Neutrophil (primary cell): Measurements from ENCODE around the gene TSGA10.
A peak's percentile ranks its signal among the peaks of the same experiment; 100 is the strongest.

ENCODE experiments used
- H3K27ac ChIP-seq: fragments of 200-600 bp; sonication (generic); 2 replicates; pipeline ENCODE4 v1.5.1; 2016; ENCODE audit warnings: mild to moderate bottlenecking, moderate library complexity
- H3K27me3 ChIP-seq: fragments of 200-600 bp; sonication (generic); 2 replicates; pipeline ENCODE4 v1.6.0; 2016; ENCODE audit warnings: mild to moderate bottlenecking
- H3K36me3 ChIP-seq: fragments of 200-600 bp; sonication (generic); 2 replicates; pipeline ENCODE4 v1.5.1; 2017
- H3K4me1 ChIP-seq, 2 experiments: fragments of 200-600 bp in 1 of 2; sonication (generic) in 1 of 2; 1 replicate in 1 of 2; 2 replicates in 1 of 2; pipeline versions ENCODE4 v1.5.1 to v1.6.1; 2013 to 2016; ENCODE audit warnings: low read depth in 1 of 2, low read length in 1 of 2, mild to moderate bottlenecking in 1 of 2, moderate library complexity in 1 of 2; ENCODE audit not compliant: control insufficient read depth in 1 of 2, insufficient read depth in 1 of 2
- H3K4me3 ChIP-seq, 2 experiments: fragments of 200-600 bp in 1 of 2; sonication (generic) in 1 of 2; 1 replicate in 1 of 2; 2 replicates in 1 of 2; pipeline ENCODE4 v1.5.1; 2013 to 2016; ENCODE audit warnings: low read depth in 1 of 2, low read length in 1 of 2, mild to moderate bottlenecking in 1 of 2, moderate library complexity in 1 of 2
- H3K9me3 ChIP-seq: fragments of 200-600 bp; sonication (generic); 2 replicates; pipeline ENCODE4 v1.5.1; 2016
- TF ChIP-seq, protein P1 (sequence below): fragments of 200-600 bp; sonication (generic); IDR thresholded peaks from 2 replicates; pipeline ENCODE4 v1.5.1; 2016; ENCODE audit warnings: antibody characterized with exemption

Gene TSGA10

DNA sequence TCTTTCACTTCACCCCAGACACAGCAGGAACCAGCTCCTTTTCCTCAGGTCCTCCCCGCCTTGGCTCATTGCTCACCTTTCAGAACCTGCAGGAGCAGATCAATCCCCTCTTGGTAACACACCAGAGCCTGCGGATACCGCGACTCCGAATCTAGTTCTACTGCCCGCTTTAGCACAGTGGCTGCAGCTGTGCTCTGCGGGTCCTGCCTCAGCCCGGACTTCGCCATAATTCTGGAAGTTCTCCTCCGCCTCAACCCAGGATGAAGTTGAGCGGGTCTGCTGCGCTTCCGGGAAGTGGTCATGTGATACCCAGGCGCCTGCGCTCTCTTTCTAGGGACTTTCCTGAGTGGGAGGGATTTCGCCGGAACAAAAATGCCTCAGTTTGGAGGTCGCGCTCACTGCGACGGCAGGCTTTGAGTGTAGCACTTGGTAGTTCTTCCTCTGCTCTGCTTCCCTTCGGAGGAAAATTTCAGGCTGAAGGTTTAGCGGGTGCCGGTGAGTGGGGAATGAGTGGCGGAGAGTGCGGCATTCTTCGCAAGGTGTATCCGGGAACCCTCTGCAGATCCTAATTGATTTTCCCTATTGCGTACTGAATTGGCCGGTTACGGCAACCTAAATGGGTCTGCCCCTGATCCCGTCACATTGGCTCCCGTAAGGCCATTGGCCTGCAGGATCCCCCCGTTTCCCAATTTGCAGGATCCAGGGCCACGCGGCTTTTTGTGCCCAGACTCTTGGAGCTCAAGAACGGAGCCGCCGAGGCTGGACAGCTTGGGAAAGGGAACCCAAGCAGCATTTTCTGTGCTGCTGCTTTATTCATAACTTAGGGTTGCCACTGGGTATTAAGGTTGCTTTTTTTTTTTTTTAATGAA is 26.2 kb upstream of the TSGA10 start, which contains the start of the genes MITD1 and MRPL30:
Gene MITD1 (minus strand): TSS at position 304 of the 869 bp plus-strand sequence. CDS start 77 bp downstream, at position 227.
Gene MRPL30 (plus strand): TSS at position 430 of the 869 bp plus-strand sequence. CDS start 5,020 bp downstream, outside the sequence.
- peaks cover 26 to 29% of the 10 kb centered on the region in 2 experiments for H3K4me1 ChIP-seq
- TF ChIP-seq, protein P1, sequence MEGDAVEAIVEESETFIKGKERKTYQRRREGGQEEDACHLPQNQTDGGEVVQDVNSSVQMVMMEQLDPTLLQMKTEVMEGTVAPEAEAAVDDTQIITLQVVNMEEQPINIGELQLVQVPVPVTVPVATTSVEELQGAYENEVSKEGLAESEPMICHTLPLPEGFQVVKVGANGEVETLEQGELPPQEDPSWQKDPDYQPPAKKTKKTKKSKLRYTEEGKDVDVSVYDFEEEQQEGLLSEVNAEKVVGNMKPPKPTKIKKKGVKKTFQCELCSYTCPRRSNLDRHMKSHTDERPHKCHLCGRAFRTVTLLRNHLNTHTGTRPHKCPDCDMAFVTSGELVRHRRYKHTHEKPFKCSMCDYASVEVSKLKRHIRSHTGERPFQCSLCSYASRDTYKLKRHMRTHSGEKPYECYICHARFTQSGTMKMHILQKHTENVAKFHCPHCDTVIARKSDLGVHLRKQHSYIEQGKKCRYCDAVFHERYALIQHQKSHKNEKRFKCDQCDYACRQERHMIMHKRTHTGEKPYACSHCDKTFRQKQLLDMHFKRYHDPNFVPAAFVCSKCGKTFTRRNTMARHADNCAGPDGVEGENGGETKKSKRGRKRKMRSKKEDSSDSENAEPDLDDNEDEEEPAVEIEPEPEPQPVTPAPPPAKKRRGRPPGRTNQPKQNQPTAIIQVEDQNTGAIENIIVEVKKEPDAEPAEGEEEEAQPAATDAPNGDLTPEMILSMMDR, result peak; percentile 16
- H3K27ac ChIP-seq, result peak within 1 kb of the TSS; percentile 84
- no peaks in the 10 kb centered on the region for H3K9me3 ChIP-seq
- H3K36me3 ChIP-seq, result no peaks in the 10 kb centered on the region
- H3K27me3 ChIP-seq, result no peaks in the 10 kb centered on the region
- peak within 1 kb of the TSS; percentile 76 to 91 for H3K4me3 ChIP-seq

DNA sequence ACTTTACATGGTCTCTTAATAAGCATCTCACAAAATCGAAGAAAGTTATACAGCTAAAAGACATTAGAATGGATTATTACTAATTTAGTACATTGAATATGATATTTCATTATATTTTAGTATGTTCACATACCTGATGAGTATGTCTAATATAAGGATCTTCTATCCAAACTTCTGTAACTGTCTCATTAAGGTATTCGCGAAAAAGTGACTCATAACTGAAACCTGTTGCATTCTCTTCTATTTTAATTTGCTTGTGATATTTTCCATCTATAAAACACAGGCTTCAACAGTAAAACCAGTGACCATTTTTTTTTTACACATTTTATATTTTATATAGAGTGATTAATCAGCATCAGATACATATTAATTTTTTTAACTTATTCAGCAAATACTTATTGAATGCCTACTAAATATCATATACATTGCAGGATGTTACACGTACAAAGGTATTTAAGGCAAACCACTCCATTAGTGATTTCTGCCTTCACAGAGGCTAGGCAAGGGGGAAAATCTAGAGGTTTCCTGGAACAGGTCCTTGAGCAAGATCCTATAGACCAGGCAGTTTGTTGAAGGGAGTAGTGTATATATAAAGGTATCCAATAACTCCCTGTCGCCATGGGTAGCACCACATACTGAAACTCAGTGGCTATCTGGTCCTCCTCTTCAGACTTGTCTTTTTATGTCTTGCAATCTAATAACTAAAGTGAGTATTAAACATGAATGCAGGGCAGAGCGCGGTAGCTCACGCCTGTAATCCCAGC is 16.8 kb upstream of the TSGA10 start:
- TF ChIP-seq, protein P1, result no peak
- no peaks in the 10 kb centered on the region for H3K9me3 ChIP-seq
- no peaks in the 10 kb centered on the region for H3K27me3 ChIP-seq
- H3K4me1 ChIP-seq, result no peaks in the 10 kb centered on the region
- H3K4me3 ChIP-seq, result no peak overlapping the region
- H3K27ac ChIP-seq, result no peak overlapping the region
- peaks cover 69% of the 10 kb centered on the region for H3K36me3 ChIP-seq

DNA sequence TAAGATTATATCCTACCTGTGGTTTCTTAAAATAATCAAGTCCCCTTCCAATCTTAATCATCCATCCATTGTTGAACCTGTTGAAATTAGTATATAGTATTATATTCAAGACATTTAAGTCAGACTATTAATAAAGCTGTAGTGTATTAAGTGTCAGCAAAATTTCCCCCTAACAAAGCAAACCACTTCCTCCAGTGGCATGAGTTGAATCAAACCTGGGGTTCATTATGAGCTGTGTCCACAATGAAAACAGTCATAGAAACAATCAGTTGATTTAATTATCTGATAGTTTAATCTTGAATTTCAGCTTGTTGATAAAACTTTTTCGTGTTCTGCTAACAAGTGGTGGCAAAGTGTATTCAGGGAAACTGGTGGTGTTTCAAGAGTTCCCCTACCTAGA is 14.8 kb upstream of the TSGA10 start:
- Histone ChIP-seq H3K27me3 (no peaks in the 10 kb centered on the region), H3K36me3 (peaks cover 86% of the 10 kb centered on the region), H3K9me3 (no peaks in the 10 kb centered on the region), H3K4me3 (no peak overlapping the region), H3K4me1 (no peaks in the 10 kb centered on the region), H3K27ac (no peak overlapping the region)
- TF ChIP-seq, protein P1, result no peak

DNA sequence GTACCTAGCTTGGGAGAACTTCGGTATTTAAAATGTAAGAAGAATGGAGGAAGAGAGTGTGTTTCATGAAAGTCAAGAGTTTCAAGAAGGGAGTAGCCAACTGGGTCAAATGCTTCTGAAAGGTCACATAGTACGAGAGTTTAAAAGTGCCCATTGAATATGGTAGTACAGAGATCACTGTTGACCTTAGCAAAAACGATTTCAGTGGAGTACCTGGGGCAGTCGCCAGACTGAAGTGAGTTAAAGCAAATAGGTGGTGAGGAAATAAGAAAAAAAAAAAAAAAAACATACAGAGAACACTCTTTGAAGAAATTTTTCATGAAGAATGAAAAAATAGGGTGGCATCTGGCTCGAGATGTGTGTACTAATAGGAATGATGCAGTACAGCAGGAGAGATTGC is 11.5 kb upstream of the TSGA10 start:
- H3K27me3 ChIP-seq, result no peaks in the 10 kb centered on the region
- no peak overlapping the region for H3K4me3 ChIP-seq
- peaks cover 78% of the 10 kb centered on the region for H3K36me3 ChIP-seq
- H3K9me3 ChIP-seq, result no peaks in the 10 kb centered on the region
- H3K4me1 ChIP-seq, result no peaks in the 10 kb centered on the region
- H3K27ac ChIP-seq, result no peak overlapping the region
- TF ChIP-seq, protein P1, result no peak

DNA sequence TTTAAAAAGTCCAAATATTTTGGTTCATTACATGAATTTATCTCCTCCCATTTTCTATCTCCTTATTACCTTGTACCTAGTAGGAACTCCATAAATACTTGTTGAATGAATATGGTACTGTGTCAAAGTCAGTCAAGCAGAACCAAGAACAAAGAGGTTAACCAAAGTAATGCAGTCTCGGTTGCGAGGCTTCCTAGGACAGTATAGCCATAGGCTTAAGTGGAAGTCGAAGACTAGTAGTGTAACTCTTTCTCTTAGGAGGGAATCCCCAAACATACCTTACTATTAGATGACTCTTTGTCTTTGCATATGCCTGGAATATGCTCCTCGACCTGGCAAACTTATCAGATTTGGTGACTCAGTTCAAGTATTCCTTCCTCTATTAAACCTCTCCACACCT is 4.9 kb upstream of the TSGA10 start:
- no peaks in the 10 kb centered on the region for H3K27me3 ChIP-seq
- TF ChIP-seq, protein P1, result no peak
- H3K4me3 ChIP-seq, result no peak overlapping the region
- peaks cover 26% of the 10 kb centered on the region for H3K36me3 ChIP-seq
- peaks cover 5 to 7% of the 10 kb centered on the region in 2 experiments for H3K4me1 ChIP-seq
- no peaks in the 10 kb centered on the region for H3K9me3 ChIP-seq
- no peak overlapping the region for H3K27ac ChIP-seq
